Thyroid gland (tissue), 4 donors: ENCODE measurements around the gene LGR4. TPM values are rescaled to one million over a fixed set of nuclear protein-coding genes. Genes with fewer than 3 reads are reported as not detected.

Source experiments
- DNase-seq, 2 donors: peaks; one replicate each; pipeline ENCODE4 v3.0.0-alpha.2; 2019
- H3K27ac ChIP-seq, 3 donors: fragments of 200-600 bp; sonication (generic); 1 replicate in 2 of 3; 2 replicates in 1 of 3; pipeline ENCODE4 v1.5.1; 2016 to 2019; ENCODE audit warnings: mild to moderate bottlenecking in 1 of 3, moderate library complexity in 1 of 3
- H3K27me3 ChIP-seq: fragments of 200-600 bp; sonication (generic); one replicate; pipeline ENCODE4 v1.5.1; 2019
- H3K36me3 ChIP-seq, 2 donors: fragments of 200-600 bp; sonication (generic); one replicate each; pipeline ENCODE4 v1.5.1; 2016 to 2019
- H3K4me1 ChIP-seq, 2 donors: fragments of 200-600 bp; sonication (generic); one replicate each; pipeline ENCODE4 v1.5.1; 2017 to 2019
- H3K4me3 ChIP-seq, 3 donors: fragments of 200-600 bp; sonication (generic); replicated peaks in 1 of 3; 1 replicate in 2 of 3; 2 replicates in 1 of 3; pipeline ENCODE4 v1.5.1; 2016; ENCODE audit warnings: mild to moderate bottlenecking in 1 of 3
- H3K9me3 ChIP-seq: fragments of 200-600 bp; sonication (generic); one replicate; pipeline ENCODE4 v1.5.1; 2017
- CTCF ChIP-seq, 6 experiments: fragments of 200-600 bp in 3 of 6; fragments of 450-650 bp in 3 of 6; sonication (generic) in 3 of 6; IDR thresholded peaks; one replicate each; pipeline ENCODE4 v1.5.1; 2016 to 2019; ENCODE audit warnings: antibody characterized with exemption in 6 of 6, mild to moderate bottlenecking in 2 of 6, inconsistent platforms in 1 of 6, moderate library complexity in 1 of 6
- POLR2A ChIP-seq, 2 donors: fragments of 450-650 bp; IDR thresholded peaks; one replicate each; pipeline ENCODE4 v1.6.1; 2017; ENCODE audit warnings: antibody characterized with exemption in 2 of 2, mild to moderate bottlenecking in 2 of 2, moderate library complexity in 1 of 2
- WGBS, 2 donors: methylation state at CpG; one replicate each; pipeline ENCODE4 v1.1.5; 2017; 5-methylcytosine and 5-hydroxymethylcytosine counted together
- intact Hi-C: fragments of 100-400 bp; cut with DNase I; formaldehyde crosslinking; loops from one replicate; pipeline ENCODE4 v1.15.1; 2023
- total RNA-seq, 4 donors: library from RNA; depleted of rRNA; stranded (reverse); fragments of >200 nt; gene quantifications; one replicate each; pipeline ENCODE4 v1.2.3, GENCODE V29; 2016

The LGR4 gene
- total RNA-seq, 4 donors from 2014 or later: 40.8 to 62.1 (median 50.2) TPM

GRCh38 chr11:27361649-27362431 is 110.8 kb downstream of the LGR4 start:
- no peak overlapping the region for H3K27ac ChIP-seq
- intact Hi-C loops: no loop called here
- H3K4me3 ChIP-seq: no peak overlapping the region
- peaks cover 10% of the 10 kb centered on the region in 2 donors for H3K4me1 ChIP-seq
- H3K27me3 ChIP-seq: no peaks in the 10 kb centered on the region
- no peaks in the 10 kb centered on the region for H3K9me3 ChIP-seq
- H3K36me3 ChIP-seq: no peaks in the 10 kb centered on the region
- no peak for DNase-seq
- TF ChIP-seq POLR2A (IDR thresholded peaks at IDR 0.05) (no peak), CTCF (IDR thresholded peaks at IDR 0.05) (no peak)
- WGBS, 2 donors: 83 to 87% methylated on average over 8 of the region's 8 CpGs

GRCh38 chr11:27358296-27358695 is 114.3 kb downstream of the LGR4 start:
- 88 to 94% methylated on average over 1 of the region's 1 CpG for WGBS, 2 donors
- Histone ChIP-seq H3K9me3 (no peaks in the 10 kb centered on the region), H3K4me1 (peaks cover 10% of the 10 kb centered on the region in 2 donors), H3K36me3 (no peaks in the 10 kb centered on the region), H3K4me3 (no peak overlapping the region), H3K27ac (no peak overlapping the region), H3K27me3 (no peaks in the 10 kb centered on the region)
- TF ChIP-seq CTCF (IDR thresholded peaks at IDR 0.05) (no peak), POLR2A (IDR thresholded peaks at IDR 0.05) (no peak)
- intact Hi-C loops: loop anchor here (5.0 kb wide), 1 partner anchor 114 kb away; the partner anchor contains the start of gene LGR4
- DNase-seq: no peak

GRCh38 chr11:27357250-27357649 is 115.3 kb downstream of the LGR4 start:
- Histone ChIP-seq H3K27ac (no peak overlapping the region), H3K9me3 (no peaks in the 10 kb centered on the region), H3K36me3 (no peaks in the 10 kb centered on the region), H3K4me3 (no peak overlapping the region), H3K4me1 (peaks cover 5% of the 10 kb centered on the region in 2 donors), H3K27me3 (no peaks in the 10 kb centered on the region)
- intact Hi-C loops: loop anchor here (5.0 kb wide), 1 partner anchor 115 kb away; the partner anchor contains the start of gene LGR4
- peak; percentile 48 to 59 for DNase-seq
- TF ChIP-seq POLR2A (IDR thresholded peaks at IDR 0.05) (no peak), CTCF (IDR thresholded peaks at IDR 0.05) (no peak)
- 50 to 62% methylated on average over 4 of the region's 4 CpGs for WGBS, 2 donors

- H3K4me1 ChIP-seq: peaks cover 4% of the 10 kb centered on the region in 2 donors
- H3K4me3 ChIP-seq: no peak overlapping the region
- H3K9me3 ChIP-seq: no peaks in the 10 kb centered on the region
- no peak for TF ChIP-seq POLR2A (IDR thresholded peaks at IDR 0.05)
- no peak for TF ChIP-seq CTCF (IDR thresholded peaks at IDR 0.05)
- no peak for DNase-seq
- intact Hi-C loops: loop anchor here (5.0 kb wide), 1 partner anchor 116 kb away; the partner anchor contains the start of gene LGR4
- no peaks in the 10 kb centered on the region for H3K27me3 ChIP-seq
- WGBS, 2 donors: 84 to 87% methylated on average over 5 of the region's 5 CpGs
- no peaks in the 10 kb centered on the region for H3K36me3 ChIP-seq
- no peak overlapping the region for H3K27ac ChIP-seq
These were observed 115.9 kb downstream of the LGR4 start for GRCh38 chr11:27356624-27357222.
